Measurements from ENCODE around the gene CARD9. TPM values are rescaled to one million over a fixed set of nuclear protein-coding genes. Genes with fewer than 3 reads are reported as not detected.

CARD9 gene
- total RNA-seq, 1 donor from 2014 or later = 1.4 TPM

DNA sequence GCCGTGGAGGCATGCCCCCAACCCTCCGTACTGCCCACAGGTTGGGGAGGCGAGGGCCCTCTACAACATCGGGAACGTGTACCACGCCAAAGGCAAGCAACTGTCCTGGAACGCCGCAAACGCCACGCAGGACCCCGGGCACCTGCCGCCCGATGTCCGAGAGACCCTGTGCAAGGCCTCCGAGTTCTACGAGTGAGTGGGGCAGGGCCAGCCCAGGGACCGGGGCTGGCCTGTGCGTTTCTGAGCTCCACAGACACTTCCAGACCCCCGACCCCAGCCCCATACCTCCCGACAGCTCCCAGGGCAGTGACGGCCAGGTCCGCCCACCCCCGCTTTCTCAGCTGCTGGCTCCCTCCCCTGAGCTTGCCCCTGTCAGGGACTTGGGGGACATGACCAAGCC lies 36.6 kb downstream of the CARD9 start:
- no peaks in the 10 kb centered on the region for H3K27me3 Mint-ChIP-seq (ENCODE audit: low read depth)
- peaks cover 9% of the 10 kb centered on the region for H3K4me1 Mint-ChIP-seq
- H3K36me3 Mint-ChIP-seq (ENCODE audit: low read depth) = no peaks in the 10 kb centered on the region
- TF ChIP-seq, protein P1, sequence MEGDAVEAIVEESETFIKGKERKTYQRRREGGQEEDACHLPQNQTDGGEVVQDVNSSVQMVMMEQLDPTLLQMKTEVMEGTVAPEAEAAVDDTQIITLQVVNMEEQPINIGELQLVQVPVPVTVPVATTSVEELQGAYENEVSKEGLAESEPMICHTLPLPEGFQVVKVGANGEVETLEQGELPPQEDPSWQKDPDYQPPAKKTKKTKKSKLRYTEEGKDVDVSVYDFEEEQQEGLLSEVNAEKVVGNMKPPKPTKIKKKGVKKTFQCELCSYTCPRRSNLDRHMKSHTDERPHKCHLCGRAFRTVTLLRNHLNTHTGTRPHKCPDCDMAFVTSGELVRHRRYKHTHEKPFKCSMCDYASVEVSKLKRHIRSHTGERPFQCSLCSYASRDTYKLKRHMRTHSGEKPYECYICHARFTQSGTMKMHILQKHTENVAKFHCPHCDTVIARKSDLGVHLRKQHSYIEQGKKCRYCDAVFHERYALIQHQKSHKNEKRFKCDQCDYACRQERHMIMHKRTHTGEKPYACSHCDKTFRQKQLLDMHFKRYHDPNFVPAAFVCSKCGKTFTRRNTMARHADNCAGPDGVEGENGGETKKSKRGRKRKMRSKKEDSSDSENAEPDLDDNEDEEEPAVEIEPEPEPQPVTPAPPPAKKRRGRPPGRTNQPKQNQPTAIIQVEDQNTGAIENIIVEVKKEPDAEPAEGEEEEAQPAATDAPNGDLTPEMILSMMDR (conservative IDR thresholded peaks at IDR 0.05) = no peak
- H3K27ac Mint-ChIP-seq (ENCODE audit: unreplicated experiment) = no peak overlapping the region
- no peak overlapping the region for H3K4me3 Mint-ChIP-seq
- H3K9me3 Mint-ChIP-seq = no peaks in the 10 kb centered on the region
- no peak for DNase-seq (ENCODE audit: low read depth, low spot score)

DNA sequence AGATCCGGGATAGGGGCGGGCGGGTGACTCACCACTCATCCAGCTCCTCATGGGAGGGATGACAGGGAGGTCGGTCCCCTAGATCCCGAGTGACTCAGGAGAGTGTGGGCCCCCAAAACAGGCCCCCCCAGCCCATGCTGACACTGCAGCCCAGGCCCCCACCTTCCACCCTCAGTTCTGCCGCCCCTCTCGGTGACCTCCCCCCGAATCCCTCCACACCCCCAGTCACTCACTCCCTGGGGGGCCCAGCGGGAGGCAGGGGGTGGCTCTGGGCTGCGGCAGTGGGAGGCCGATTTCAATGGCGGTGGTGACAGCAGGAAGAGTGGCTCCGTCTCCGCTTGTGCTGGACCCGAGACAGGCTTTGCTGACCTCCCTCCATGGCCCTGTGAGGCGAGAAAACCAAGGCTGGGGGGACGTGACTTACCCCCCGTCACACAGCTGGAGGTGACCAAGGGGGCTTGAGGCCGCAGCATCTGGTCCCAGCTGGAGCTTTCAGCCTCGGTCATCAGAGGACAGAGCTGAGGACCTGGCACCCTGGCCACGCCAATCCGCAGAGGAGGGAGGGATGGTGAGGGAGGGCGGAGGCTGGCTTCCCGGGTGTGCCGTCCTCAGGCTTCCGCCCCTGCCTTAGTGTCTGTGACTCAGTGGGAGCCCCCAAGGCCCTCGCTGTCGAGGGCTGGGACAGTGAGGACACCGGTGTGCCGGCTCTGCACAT lies 37.2 kb downstream of the CARD9 start:
- Mint-ChIP-seq H3K9me3 (no peaks in the 10 kb centered on the region), H3K27me3 (ENCODE audit: low read depth) (no peaks in the 10 kb centered on the region), H3K36me3 (ENCODE audit: low read depth) (no peaks in the 10 kb centered on the region), H3K4me3 (no peak overlapping the region), H3K27ac (ENCODE audit: unreplicated experiment) (no peak overlapping the region), H3K4me1 (peaks cover 7% of the 10 kb centered on the region)
- no peak for DNase-seq (ENCODE audit: low read depth, low spot score)
- TF ChIP-seq, protein P1 (conservative IDR thresholded peaks at IDR 0.05) = no peak

GRCh38 chr9:136335296-136336155 lies 37.9 kb downstream of the CARD9 start:
- TF ChIP-seq, protein P1 (conservative IDR thresholded peaks at IDR 0.05) = no peak
- DNase-seq (ENCODE audit: low read depth, low spot score) = no peak
- Mint-ChIP-seq H3K36me3 (ENCODE audit: low read depth) (no peaks in the 10 kb centered on the region), H3K27ac (ENCODE audit: unreplicated experiment) (no peak overlapping the region), H3K9me3 (no peaks in the 10 kb centered on the region), H3K4me3 (no peak overlapping the region), H3K4me1 (peaks cover 7% of the 10 kb centered on the region), H3K27me3 (ENCODE audit: low read depth) (no peaks in the 10 kb centered on the region)

DNA sequence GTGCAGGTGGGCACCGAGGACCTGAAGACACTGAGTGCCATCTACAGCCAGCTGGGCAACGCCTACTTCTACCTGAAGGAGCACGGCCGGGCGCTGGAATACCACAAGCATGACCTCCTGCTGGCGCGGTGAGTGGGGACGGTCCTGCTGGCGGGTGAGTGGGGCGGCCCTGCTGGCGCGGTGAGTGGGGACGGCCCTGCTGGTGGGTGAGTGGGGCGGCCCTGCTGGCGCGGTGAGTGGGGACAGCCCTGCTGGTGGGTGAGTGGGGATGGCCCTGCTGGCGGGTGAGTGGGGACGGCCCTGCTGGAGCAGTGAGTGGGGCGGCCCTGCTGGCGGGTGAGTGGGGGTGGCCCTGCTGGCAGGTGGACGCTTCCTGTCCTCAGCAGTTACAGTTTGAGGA lies 38.9 kb downstream of the CARD9 start:
- no peak for DNase-seq (ENCODE audit: low read depth, low spot score)
- Mint-ChIP-seq H3K27me3 (ENCODE audit: low read depth) (no peaks in the 10 kb centered on the region), H3K4me3 (no peak overlapping the region), H3K36me3 (ENCODE audit: low read depth) (no peaks in the 10 kb centered on the region), H3K9me3 (no peaks in the 10 kb centered on the region), H3K4me1 (peaks cover 7% of the 10 kb centered on the region), H3K27ac (ENCODE audit: unreplicated experiment) (no peak overlapping the region)
- TF ChIP-seq, protein P1 (conservative IDR thresholded peaks at IDR 0.05) = no peak

DNA sequence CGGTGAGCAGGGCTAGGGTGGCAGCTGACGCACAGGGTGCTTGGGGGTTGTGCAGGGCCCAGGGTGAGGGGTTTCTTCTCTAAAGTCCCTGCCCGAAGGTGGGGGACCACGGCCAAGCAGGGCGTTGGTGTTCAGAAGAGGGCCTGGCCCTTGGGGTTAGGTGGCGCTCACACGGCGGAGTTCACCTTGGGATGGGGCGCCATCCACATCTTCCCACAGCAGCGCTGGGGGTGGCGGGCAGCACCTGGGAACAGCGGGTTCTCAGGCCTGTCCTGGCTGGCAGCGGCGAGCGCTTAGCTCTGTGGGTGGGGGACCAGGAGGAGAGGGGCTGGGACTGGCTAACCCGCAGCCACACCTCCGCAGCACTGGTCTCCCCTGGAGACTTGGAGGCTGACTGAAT lies 40.0 kb downstream of the CARD9 start:
- H3K4me3 Mint-ChIP-seq = no peak overlapping the region
- H3K27ac Mint-ChIP-seq (ENCODE audit: unreplicated experiment) = no peak overlapping the region
- TF ChIP-seq, protein P1 (conservative IDR thresholded peaks at IDR 0.05) = no peak
- peaks cover 3% of the 10 kb centered on the region for H3K27me3 Mint-ChIP-seq (ENCODE audit: low read depth)
- H3K36me3 Mint-ChIP-seq (ENCODE audit: low read depth) = no peaks in the 10 kb centered on the region
- no peaks in the 10 kb centered on the region for H3K9me3 Mint-ChIP-seq
- peaks cover 9% of the 10 kb centered on the region for H3K4me1 Mint-ChIP-seq
- no peak for DNase-seq (ENCODE audit: low read depth, low spot score)
